GM19025 (cell line): ENCODE measurements around the gene LITAFD.
"Not testable (repeated sequence)": the region's sequence is repeated elsewhere in the genome, so short reads cannot be mapped to it uniquely, and the experiment has no call there.

ENCODE experiments used
- ATAC-seq: cut with Tn5 transposase; IDR thresholded peaks from one replicate; pipeline ENCODE4 v1.9.1; 2021; ENCODE audit warnings: mild to moderate bottlenecking, low read depth, moderate library complexity; ENCODE audit not compliant: unreplicated experiment

LITAFD gene

GRCh38 chr16:8869212-8869987 is 12.8 kb upstream of the LITAFD start:
- no peak for ATAC-seq

GRCh38 chr16:8869988-8870241 is 12.2 kb upstream of the LITAFD start:
- ATAC-seq = not testable (repeated sequence)

- ATAC-seq = no peak
Observed at GRCh38 chr16:8872071-8872470, 10.1 kb upstream of the LITAFD start.

- no peak for ATAC-seq
Observed at GRCh38 chr16:8872967-8873865, 8.9 kb upstream of the LITAFD start.

- not testable (repeated sequence) for ATAC-seq
Observed at GRCh38 chr16:8873866-8874195, 8.3 kb upstream of the LITAFD start.

- ATAC-seq = no peak
Observed at GRCh38 chr16:8874388-8874787, 7.8 kb upstream of the LITAFD start.

GRCh38 chr16:8875317-8875716 is 6.8 kb upstream of the LITAFD start:
- ATAC-seq = not testable (repeated sequence)

- ATAC-seq = no peak
Observed at GRCh38 chr16:8877894-8878522, 4.1 kb upstream of the LITAFD start.

- ATAC-seq = no peak
Observed at GRCh38 chr16:8878523-8878911, 3.6 kb upstream of the LITAFD start.

GRCh38 chr16:8880839-8881510 is 1.2 kb upstream of the LITAFD start:
- no peak for ATAC-seq

- no peak for ATAC-seq
Observed at GRCh38 chr16:8882725-8883377, 700 bp downstream of the LITAFD start.

- no peak for ATAC-seq
Observed at GRCh38 chr16:8885674-8886592, 3.8 kb downstream of the LITAFD start.

GRCh38 chr16:8886593-8887430 is 4.7 kb downstream of the LITAFD start:
- ATAC-seq = no peak

GRCh38 chr16:8887431-8887765 is 5.2 kb downstream of the LITAFD start:
- ATAC-seq = no peak

GRCh38 chr16:8887952-8888560 is 5.9 kb downstream of the LITAFD start:
- ATAC-seq = no peak

GRCh38 chr16:8888951-8889892 is 7.1 kb downstream of the LITAFD start:
- ATAC-seq = no peak

- ATAC-seq = no peak
Observed at GRCh38 chr16:8889893-8890548, 7.9 kb downstream of the LITAFD start.
